Suprapubic skin (tissue), 3 donors: ENCODE results near the gene BCLAF3.

Experiments used
- CTCF ChIP-seq, 2 donors: fragments of 200-600 bp in 1 of 2; fragments of 450-650 bp in 1 of 2; sonication (generic) in 1 of 2; IDR thresholded peaks; one replicate each; pipeline ENCODE4 v1.5.1; 2016 to 2019; ENCODE audit warnings: antibody characterized with exemption in 2 of 2, mild to moderate bottlenecking in 1 of 2, moderate library complexity in 1 of 2
- EP300 ChIP-seq: sonication (generic); formaldehyde crosslinking; IDR thresholded peaks from one replicate; pipeline ENCODE4 v1.6.1; 2017; ENCODE audit warnings: antibody characterized with exemption

- TF ChIP-seq CTCF (IDR thresholded peaks at IDR 0.05), result no peak
- no peak for TF ChIP-seq EP300
Measured at GRCh38 chrX:19955306-19955705, 35.6 kb downstream of the BCLAF3 start.
